Subcutaneous adipose tissue (tissue), 4 donors: ENCODE data around the gene OR4F15. TPM values are rescaled to one million over a fixed set of nuclear protein-coding genes. Genes with fewer than 3 reads are reported as not detected.

Experiments
- CTCF ChIP-seq: fragments of 450-650 bp; IDR thresholded peaks from one replicate; pipeline ENCODE4 v1.5.1; 2016; ENCODE audit warnings: low read depth, mild to moderate bottlenecking, control low read depth, antibody characterized with exemption, moderate library complexity
- total RNA-seq, 4 donors: library from RNA; depleted of rRNA; stranded (reverse); fragments of >200 nt; gene quantifications; one replicate each; pipeline ENCODE4 v1.1.0, GENCODE V29; 2016

OR4F15 gene
- total RNA-seq, 4 donors from 2014 or later = not detected

- TF ChIP-seq CTCF = no peak
Observed at GRCh38 chr15:101795455-101795854, 16.5 kb upstream of the OR4F15 start.

- TF ChIP-seq CTCF = no peak
Observed at GRCh38 chr15:101799665-101800064, 12.3 kb upstream of the OR4F15 start.

- no peak for TF ChIP-seq CTCF
Observed at GRCh38 chr15:101801048-101801447, 11.0 kb upstream of the OR4F15 start.

- no peak for TF ChIP-seq CTCF
Observed at GRCh38 chr15:101803209-101803608, 8.8 kb upstream of the OR4F15 start, which contains the start of gene OR4F6. Gene OR4F6 (plus strand): TSS chr15:101803509. CDS start chr15:101805720, 2,211 bp downstream.

GRCh38 chr15:101803676-101804075 lies 8.3 kb upstream of the OR4F15 start:
- TF ChIP-seq CTCF = no peak

- TF ChIP-seq CTCF = no peak
Observed at GRCh38 chr15:101804375-101804774, 7.6 kb upstream of the OR4F15 start.

- no peak for TF ChIP-seq CTCF
Observed at GRCh38 chr15:101804941-101805340, 7.1 kb upstream of the OR4F15 start.
